ENCODE measurements around the gene PAXIP1.

Gene PAXIP1

DNA sequence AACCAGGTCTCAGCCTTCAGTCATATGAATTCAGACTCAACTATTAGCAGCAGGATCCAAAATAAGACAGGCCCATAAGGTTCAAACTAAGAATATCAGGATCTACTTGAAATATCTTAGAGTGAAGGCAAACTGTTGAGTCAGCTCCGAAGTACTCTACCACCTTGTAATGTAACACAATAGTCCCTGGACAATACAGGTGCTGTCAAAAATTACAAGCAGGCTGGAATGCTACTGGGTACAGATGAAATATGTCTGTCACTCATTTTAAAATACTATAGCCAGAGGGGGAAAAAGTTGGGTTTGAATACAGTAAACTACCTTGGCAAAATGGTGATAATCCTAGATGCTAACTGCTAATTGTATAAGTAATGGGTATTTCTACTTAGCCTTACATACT lies 6.8 kb downstream of the PAXIP1 start:
- DNase-seq = no peak

DNA sequence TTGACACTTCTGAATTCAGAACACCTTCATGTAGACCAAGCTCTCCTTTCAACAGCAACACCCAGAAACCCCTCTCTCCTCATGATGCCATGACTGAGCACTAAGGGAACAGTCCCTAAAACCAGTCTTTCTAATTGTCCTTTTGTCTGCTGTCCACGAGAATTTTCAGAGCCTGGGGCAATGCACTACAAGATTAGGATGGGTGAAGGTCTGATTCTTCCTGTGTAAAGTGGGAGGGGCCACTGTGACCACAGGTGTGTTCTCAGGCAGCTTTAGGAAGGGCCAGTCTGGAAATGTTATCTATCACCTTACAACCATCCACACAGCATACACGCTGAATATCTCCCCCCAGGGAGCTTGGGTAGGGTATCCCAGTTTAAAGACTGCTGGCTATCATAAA lies 7.9 kb downstream of the PAXIP1 start:
- DNase-seq = no peak

DNA sequence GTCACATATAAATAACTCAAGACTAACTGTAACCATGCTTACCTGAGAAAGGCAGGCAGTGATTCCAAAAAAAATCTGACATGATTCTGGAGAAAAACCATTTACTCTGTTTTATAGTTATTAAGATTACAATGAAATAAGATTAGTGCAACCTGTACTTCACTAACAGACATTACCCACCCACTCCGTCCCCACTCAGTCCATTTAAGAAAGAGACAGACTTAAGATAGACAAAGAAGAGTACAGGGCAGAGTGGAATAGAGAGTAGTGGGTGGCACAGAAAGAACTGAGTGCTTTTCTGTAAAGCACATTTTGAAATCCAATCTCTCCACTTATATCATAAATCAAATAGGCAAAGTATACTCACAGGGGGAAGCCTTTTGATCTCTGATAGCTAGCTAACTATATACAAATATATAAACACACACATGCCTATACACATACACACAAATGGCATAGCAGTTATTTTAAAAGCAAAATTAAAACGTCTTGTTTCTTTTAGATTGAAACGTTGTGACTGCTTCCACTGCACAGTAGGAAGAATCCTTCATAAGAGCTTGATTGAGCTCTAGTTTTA lies 11.9 kb downstream of the PAXIP1 start:
- DNase-seq = no peak

DNA sequence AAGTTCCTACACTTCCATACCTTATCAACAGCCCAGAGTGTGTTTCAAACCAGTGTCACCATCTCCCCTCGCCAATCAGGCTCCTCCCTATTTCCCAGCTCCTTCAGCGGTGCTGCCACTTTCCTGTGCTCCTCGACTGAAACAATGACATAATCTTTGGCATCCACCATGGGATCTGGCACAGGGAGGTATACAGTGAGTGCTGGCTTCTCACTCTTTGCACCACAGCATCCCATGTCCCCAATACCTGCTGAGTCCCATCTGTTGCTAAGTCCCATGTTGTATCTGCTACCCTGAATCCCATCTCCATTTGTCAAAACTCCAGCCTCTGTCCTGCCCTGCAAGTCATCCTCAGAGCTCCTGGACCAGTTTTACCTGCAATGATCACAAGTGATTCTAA lies 15.4 kb downstream of the PAXIP1 start:
- DNase-seq = no peak

DNA sequence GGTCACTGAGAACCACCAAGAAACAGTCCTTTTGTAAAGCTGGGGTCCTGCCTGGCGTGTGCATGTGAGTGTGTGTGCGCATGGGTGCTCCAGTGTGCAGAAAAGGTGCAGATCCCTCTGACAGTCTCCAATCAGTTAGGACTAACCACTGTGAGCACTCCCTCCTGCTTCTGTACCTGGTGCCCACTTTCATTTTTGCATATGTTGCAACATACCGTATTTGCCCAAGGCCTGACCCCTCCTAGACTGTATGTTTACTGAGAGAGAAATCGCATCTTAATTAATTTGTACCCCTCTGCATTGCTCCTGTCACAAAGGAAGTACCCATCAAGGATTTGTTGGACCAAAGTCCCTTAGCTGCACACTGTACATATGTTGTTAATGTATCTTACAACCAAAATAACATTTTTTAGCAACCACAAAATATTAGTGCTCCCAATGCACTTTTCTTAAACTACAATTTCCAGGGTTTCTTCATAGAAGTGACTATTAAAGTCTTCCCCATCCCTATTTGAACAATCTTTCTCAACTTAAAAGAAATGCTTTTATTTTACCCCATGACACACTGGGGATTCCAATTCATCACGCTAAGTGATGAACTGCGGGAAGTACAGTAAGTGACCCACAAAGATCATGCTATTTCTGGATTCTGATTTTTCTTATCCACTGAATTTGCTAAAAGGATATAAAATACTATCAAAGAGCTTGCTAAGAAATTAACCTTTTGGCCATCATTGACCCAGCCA lies 16.6 kb downstream of the PAXIP1 start:
- no peak for DNase-seq

DNA sequence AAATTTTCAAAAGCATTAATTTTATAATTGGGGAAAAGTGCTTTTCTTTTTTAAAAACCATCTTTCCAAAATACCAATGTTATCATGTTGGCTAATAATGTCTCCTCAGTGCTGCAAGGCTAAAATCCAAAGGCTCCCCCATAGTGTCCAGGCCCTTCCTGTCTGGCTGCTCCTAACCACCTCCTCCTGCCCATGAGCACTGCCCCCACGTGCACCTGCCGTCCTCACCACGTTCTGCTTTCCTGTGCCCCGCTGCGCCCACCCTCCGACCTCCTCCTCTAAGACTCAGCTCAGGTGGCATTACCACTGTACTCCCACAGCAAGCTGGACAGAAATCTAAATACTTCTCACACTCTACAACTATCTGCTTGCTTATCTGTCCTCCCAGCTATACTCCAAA lies 17.7 kb downstream of the PAXIP1 start:
- no peak for DNase-seq

DNA sequence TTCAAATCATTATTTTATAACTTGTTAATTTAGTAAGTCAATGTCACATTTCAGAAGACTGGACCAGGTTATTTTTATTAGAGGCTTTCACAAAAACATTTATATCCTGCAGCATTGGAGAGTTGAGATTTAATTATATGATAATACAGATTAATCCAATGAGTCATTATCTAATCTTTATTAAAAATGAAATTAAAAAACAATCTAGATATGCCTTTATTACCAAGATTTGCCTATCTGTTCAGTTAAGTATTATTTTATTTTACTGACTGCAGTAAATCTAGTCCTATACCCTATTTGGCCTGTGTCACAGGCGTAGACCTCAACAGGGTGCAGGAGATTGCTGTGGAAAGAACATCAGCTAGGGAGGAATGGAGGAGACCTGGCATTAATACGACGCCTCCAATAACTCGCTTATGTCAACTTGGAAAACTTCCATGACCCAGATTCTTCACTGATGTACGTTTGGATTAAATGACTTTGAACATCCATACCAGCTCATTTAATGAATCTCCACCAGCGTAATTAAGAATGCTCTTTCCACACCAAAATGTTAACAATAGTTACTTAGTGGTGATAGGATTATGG lies 18.2 kb downstream of the PAXIP1 start:
- no peak for DNase-seq

DNA sequence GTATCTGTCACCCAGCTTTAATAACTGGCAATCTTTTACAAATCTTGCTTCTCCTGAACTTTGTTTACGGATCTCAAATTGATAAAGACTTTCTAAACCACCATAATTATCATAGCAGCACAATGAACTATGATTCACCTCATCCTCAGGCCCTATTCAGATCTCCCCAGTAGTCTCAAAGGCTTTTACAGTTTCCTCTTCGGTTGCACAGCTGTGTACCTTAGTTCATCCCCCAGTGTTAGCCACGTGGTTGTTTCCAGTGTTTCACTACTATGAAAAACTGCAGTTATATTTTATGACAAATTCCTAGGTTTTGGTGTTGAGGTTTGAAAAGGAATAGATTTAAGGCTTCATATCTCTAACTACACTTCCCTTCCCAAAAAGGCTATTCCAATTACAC lies 24.9 kb downstream of the PAXIP1 start:
- no peak for DNase-seq

DNA sequence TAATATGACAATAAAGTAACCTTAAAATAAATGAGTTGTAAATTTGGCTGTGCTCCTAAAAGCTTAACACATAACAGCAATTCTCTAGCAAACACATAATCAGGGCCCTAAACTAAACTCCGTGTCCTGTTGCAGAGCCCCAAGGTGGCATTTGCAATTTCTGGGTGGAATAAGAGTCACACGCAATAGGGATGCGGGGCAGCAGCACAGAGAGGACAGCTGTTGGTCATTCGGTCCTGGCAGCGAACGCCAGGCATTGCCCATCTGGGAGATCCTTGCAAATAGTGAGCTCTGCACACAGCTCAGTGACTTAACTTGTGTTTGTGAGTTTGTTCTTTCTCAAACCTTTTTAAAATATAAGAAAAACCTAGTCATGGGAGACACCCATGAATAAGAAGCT lies 25.7 kb downstream of the PAXIP1 start:
- no peak for DNase-seq

DNA sequence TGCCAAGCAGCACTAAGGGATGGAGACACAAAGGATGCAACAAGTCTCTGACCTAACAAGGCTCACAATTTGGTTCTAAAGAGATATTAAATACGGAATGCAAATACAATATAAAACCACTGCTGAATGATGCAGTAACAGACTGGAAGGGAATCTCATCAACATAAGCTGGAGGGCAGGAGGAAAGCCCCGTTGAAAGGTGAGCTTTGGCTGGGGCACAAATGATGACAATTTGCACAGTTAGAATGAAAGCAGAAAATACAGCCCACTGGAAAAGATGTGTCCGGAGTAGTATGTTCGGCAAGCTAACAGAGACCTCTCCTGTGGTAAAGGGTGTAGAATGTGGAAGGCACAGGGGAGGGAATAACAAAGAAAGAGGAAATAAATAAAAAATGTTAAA lies 26.1 kb downstream of the PAXIP1 start:
- DNase-seq = no peak

DNA sequence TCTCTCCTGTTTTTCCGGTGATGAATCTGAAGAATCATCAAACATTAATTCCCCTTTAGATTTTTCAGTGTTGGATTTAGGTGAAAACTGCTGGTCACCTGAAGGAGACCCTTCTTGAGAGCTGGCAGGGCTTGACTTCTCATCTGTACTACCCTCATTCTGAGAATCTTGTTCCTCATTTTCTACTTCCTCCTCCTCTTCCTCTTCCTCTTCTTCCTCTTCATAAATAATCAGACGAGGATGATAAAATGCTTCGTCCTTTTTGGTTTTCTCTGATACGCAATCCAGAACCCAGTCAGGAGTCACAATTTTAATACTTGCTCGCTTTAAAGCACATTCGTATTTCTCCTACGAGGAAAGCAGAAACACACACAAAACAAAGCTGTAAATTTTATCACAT lies 26.9 kb downstream of the PAXIP1 start:
- DNase-seq = no peak

DNA sequence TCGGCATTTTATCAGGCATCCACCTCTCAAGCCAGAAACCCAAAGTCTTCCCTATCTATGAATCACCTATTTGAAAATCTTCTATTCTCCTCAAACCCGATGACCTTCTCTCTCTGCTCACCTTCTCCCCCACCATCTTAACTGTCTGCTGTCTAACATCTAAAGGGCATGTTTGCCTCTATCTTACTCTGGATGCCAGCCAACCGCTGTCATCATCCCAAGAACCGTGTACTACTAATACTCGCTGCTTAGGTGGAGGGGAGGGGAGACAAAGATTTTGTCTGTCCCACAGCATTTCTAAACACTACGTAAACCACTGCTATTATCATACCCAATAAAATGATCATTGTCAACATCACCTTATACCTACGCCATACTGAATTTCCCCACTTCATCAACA lies 29.5 kb downstream of the PAXIP1 start:
- DNase-seq = no peak

DNA sequence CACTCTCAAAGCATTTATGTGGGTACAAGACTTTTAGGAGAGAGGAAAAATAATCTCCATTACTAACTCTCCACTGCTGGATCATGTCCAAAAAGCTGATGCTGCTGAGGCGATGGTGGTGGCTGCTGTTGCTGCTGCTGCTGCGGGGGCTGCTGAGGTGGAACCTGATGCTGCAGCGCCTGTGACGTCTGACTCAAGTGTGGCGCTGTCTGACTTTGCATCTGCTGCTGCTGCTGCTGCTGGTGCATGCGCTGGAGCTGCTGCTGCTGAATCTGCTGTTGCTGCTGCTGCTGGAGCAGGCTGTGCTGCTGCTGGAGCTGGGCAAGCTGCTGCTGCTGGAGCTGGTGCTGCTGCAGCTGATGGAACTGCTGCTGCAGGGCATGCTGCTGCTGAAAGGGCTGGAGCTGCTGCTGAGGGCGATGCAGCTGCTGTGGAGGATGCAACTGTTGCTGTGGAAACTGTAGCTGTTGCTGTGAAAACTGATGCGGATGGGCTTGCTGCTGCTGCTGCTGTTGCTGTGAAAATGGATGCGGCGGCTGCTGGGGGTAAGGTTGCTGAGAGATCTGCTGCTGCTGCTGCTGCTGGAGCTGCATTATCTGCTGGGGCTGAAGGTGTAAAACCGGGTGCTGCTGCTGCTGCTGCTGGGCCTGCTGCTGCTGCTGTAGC lies 34.5 kb downstream of the PAXIP1 start:
- DNase-seq = no peak

DNA sequence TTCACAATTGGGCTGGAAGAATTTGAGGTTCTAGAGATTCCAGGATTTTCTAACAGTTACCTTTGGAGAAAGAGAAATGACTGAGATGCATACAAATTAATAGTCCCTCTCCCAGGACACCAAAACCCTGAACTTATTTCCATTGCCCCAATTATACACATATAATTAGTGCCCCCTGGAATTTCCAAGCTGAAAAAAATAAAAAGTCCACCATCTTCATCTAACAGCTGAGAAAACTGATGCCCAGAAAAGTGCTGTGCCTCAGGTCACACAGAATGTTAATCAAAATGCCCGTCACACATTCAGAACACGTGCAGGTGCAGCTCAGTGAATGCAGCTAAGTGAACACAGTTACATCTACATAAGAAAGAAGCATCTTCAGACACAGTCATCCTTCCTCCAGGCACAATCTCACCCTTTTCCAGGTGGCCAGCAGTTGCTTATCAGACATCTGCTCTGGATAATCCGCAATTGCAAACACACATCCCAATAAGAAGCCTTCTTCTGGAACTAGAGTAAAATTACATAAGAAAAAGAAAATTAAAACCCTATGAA lies 35.4 kb downstream of the PAXIP1 start:
- no peak for DNase-seq

DNA sequence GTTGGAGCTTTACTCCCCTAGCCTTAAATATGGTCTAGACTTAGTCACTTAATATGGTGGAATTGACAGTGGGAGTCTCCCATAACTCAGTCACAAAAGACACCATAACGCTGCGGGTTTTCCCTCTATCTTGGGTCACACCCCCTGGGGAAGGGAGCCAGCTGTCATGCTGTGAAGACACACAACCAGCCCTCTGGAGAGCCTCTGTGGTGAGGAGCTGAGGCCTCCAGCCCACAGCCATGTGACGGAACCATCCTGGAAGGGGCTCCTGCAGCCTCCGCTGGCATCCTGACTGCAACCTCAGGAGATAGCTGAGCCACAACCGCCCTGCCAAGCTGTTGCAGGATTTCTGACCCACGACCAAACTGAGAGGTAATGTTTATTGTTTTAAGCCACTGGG lies 37.9 kb downstream of the PAXIP1 start:
- DNase-seq = no peak

DNA sequence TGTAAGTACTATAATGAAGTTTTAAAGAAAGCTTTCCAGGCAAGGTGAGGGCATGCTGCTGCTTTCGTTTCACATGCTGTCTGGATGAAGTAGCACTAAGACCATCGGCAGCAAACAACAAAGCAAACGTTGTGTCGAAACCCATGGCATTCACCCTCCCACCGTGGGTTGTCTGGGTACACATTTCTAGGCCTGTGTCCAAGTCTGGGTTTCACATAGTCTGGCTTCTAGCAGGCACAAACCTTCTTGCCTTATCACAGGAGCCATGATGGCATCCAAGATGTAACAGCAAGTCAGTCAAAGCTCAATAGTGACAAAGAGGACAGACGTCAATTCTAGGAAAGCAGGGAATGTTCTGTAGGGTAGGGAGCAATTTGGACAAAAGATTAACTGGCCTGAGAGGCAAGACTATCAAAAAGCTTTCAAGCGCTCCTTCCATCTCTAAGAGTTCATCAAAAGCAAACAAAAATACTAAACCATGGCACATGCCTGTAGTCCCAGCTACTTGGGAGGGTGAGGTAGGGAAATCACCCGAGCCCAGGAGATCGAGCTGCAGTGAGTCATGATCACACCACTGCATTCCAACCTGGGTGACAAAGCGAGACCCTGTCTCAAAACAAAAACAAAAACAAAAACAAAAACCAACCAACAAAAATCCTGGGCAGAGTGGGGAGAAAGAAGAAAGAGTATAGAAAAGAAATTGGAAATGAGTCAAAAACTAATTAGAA lies 42.7 kb downstream of the PAXIP1 start:
- no peak for DNase-seq

DNA sequence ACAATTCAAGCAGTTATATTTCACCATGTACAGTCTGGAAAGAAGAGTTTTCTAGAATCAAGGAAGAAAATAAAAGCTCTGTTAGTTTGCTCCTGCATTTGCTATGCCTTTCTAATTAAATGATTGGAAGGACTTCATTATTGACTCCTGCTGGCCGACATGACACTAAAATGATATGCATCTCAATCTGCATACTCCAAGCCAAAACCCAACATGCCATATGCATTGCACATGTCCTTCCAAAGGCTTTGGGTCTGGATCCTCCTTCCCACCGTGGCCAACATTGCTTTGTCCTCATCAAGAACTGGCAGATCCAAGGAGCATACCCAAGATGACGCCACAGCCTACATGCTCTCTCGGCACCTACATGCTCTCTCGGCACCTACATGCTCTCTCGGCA lies 46.5 kb downstream of the PAXIP1 start:
- DNase-seq = no peak

DNA sequence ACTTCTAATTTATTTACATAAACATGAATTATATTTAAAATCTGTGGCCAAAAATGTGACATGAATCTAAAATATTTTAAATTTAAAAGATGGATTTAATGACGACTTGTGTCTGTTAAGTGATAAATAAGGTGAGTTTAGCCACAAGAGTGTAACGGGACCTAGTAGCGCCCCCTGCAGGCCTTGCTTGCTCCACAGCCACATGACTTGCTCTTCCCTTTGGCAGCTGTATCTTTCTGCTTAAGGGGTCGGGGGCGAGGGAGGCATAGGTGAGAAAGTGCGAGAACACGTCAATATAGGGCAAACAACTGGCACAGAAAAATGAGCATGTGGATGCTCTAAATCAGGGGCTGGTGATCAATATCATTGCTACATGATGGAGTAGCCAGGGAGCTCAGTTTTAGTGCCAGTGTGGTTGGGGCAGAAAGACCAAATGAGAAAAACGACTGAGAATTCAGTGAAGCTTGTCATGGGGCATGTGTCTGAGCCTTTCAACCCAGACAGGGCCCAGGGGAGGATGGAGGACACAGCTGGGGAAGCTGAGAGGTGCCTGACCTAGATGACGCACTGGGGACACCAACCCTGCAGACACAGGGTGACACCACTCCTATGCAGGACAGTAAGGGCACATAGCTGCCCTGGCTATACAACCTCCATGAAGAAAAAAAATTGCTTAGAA lies 49.8 kb downstream of the PAXIP1 start:
- no peak for DNase-seq

DNA sequence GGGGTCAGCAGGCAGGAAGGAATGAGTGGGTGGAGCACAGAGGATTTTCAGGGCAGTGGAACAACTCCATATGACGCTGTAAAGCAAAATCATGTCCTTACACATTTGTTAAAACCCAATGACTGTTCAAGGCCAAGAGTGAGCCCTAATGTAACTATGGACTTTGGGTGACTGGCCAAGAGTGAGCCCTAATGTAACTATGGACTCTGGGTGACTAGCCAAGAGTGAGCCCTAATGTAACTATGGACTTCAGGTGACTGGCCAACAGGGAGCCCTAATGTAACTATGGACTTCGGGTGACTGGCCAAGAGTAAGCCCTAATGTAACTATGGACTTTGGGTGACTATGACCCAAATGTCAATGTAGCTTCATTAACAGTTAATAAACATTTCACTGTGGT lies 52.0 kb downstream of the PAXIP1 start:
- DNase-seq = no peak

DNA sequence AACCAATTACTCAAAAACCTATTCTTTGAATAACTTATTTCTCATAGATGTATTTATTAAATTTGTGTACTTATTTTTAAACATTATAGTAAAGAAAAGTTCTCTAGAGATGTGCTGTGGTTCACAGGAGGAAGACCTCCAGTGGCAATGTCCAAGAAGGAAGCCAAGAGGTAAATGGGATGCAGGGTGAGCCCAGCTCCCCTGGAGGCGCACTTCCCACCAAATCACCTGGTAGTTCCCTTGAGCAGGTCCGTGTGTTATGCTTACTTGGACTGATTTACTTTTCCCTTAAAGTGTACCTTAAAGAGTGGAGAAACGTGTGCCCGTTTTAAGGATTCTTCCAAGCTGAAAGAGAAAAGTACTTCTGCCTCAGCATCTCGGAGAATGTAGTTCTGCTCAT lies 55.3 kb downstream of the PAXIP1 start:
- DNase-seq = no peak

DNA sequence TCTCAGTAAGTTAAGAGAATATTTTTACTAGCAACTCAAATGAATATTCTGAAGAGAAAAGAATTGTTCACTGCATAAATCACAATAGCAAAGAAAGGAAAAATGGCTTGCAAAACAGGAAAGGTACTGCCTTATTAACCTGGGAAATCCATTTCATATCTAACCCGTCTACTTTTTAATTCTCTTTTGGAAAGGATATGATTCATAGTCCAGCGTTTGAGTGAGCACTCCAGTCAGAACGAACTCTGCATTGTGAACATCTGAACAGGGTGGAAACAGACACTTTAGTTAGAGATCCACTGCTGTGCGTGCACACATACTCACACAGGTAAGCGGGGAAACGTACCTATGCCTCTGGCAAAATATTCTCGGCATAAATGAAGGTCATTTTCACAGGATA lies 56.8 kb downstream of the PAXIP1 start:
- DNase-seq = no peak

DNA sequence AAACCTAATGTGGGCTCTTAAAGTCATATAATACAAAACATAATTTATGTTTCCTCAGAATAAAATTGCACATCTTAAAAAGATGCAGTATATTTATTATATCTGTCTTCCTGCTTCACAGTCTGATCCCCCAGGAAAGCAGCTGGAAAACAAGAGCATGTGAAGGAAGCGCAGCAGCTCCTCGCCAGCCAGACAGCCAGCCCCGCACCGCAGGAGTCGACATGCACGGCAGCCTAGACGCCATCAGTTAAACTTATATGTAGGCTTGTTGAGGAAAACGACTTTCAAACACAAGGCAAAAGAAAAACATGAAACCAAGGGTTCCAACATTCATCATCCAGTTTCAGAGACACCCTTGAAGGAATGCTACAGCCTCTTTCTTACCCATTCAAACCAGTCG lies 59.0 kb downstream of the PAXIP1 start:
- no peak for DNase-seq

DNA sequence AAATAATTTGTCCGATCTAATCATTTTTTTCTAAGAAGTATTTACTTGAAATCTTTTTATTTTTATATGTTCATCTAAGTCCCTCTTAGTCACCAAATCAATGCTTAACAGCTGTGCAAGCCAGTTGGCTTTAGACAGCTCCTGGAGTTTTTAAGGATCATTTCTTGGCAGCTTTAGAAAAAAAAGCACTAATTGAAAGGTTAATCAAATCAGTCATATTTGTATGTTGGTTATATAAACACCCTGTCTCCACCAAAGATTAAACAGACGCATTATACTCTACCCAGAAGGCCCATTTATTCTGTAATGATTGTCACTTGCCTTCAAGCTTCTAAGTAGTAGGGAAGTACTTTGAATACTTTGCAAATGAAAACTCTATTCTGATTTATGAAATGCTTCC lies 60.2 kb downstream of the PAXIP1 start:
- DNase-seq = no peak
